ENCODE measurements around the gene CARS2.

The CARS2 gene, protein sequence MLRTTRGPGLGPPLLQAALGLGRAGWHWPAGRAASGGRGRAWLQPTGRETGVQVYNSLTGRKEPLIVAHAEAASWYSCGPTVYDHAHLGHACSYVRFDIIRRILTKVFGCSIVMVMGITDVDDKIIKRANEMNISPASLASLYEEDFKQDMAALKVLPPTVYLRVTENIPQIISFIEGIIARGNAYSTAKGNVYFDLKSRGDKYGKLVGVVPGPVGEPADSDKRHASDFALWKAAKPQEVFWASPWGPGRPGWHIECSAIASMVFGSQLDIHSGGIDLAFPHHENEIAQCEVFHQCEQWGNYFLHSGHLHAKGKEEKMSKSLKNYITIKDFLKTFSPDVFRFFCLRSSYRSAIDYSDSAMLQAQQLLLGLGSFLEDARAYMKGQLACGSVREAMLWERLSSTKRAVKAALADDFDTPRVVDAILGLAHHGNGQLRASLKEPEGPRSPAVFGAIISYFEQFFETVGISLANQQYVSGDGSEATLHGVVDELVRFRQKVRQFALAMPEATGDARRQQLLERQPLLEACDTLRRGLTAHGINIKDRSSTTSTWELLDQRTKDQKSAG

GRCh38 chr13:110705826-110706569 is at the start of gene CARS2:
Gene CARS2, minus strand, starts transcription at chr13:110706116. Its CDS starts 23 bp downstream, at chr13:110706093.
- no peak for TF ChIP-seq CTCF (IDR thresholded peaks at IDR 0.05; ENCODE audit: unreplicated experiment in 3 of 3)
- H3K36me3 Mint-ChIP-seq (ENCODE audit: low read depth) = peaks cover 19% of the 10 kb centered on the region
- no peaks in the 10 kb centered on the region for H3K9me3 Mint-ChIP-seq
- H3K4me3 Mint-ChIP-seq = peak within 1 kb of the TSS; percentile 89 to 95 (median 93)
- no peaks in the 10 kb centered on the region for H3K27me3 Mint-ChIP-seq (ENCODE audit: low read depth)
- peaks cover 27% of the 10 kb centered on the region for H3K4me1 Mint-ChIP-seq
- H3K27ac Mint-ChIP-seq = peak within 1 kb of the TSS; percentile 75 to 92 (median 79)

- no peak for TF ChIP-seq CTCF (IDR thresholded peaks at IDR 0.05; ENCODE audit: unreplicated experiment in 3 of 3)
- Mint-ChIP-seq H3K27me3 (ENCODE audit: low read depth) (no peaks in the 10 kb centered on the region), H3K4me3 (no peak overlapping the region)
Observed at GRCh38 chr13:110748271-110748670, 42.4 kb upstream of the CARS2 start.

DNA sequence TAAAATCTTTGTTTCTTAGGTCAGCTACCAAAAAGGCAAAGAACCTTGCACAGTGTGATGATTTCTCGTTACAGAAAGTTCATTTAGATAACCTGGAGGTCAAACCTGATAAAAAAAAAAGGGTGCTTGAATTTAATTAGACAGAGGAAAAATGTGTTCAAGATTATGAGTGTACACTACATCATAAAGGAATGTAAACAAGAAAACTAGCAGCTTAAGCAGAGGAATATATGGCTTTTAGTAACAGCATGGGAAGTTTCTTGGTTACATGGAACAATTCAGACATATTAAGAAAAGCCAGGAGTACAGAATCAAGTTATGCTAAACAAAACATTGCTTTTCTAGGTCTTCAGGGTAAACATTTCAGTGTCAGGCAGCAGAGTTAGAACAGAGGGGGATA is 40.5 kb upstream of the CARS2 start:
- Mint-ChIP-seq H3K27me3 (ENCODE audit: low read depth) (no peaks in the 10 kb centered on the region), H3K9me3 (peaks cover 23% of the 10 kb centered on the region), H3K36me3 (ENCODE audit: low read depth) (peaks cover 22% of the 10 kb centered on the region), H3K4me3 (peak overlapping the region in 1 of 3 experiments; percentile 6), H3K27ac (peak overlapping the region; percentile 56 to 85 (median 78)), H3K4me1 (peaks cover 14% of the 10 kb centered on the region)
- TF ChIP-seq CTCF (IDR thresholded peaks at IDR 0.05; ENCODE audit: unreplicated experiment in 3 of 3) = no peak

More at GRCh38 chr13:110748271-110748670, 42.4 kb upstream of the CARS2 start:
- Mint-ChIP-seq H3K4me1 (peaks cover 14% of the 10 kb centered on the region), H3K27ac (peak overlapping the region in 1 of 3 experiments; percentile 76), H3K9me3 (peaks cover 20% of the 10 kb centered on the region), H3K36me3 (ENCODE audit: low read depth) (peaks cover 35% of the 10 kb centered on the region)

GRCh38 chr13:110743687-110744086 is 37.8 kb upstream of the CARS2 start:
- no peak overlapping the region for H3K4me3 Mint-ChIP-seq

GRCh38 chr13:110737555-110737954 is 31.6 kb upstream of the CARS2 start:
- Mint-ChIP-seq H3K4me3 (no peak overlapping the region), H3K27me3 (ENCODE audit: low read depth) (no peaks in the 10 kb centered on the region), H3K27ac (no peak overlapping the region), H3K4me1 (no peaks in the 10 kb centered on the region), H3K36me3 (ENCODE audit: low read depth) (peaks cover 11% of the 10 kb centered on the region), H3K9me3 (peaks cover 23% of the 10 kb centered on the region)
- no peak for TF ChIP-seq CTCF (IDR thresholded peaks at IDR 0.05; ENCODE audit: unreplicated experiment in 3 of 3)

More at GRCh38 chr13:110743687-110744086, 37.8 kb upstream of the CARS2 start:
- no peak for TF ChIP-seq CTCF (IDR thresholded peaks at IDR 0.05; ENCODE audit: unreplicated experiment in 3 of 3)
- peaks cover 13% of the 10 kb centered on the region for H3K4me1 Mint-ChIP-seq
- peaks cover 9% of the 10 kb centered on the region for H3K36me3 Mint-ChIP-seq (ENCODE audit: low read depth)
- no peaks in the 10 kb centered on the region for H3K27me3 Mint-ChIP-seq (ENCODE audit: low read depth)
- no peak overlapping the region for H3K27ac Mint-ChIP-seq
- H3K9me3 Mint-ChIP-seq = peaks cover 25% of the 10 kb centered on the region

Measured in nephron (organoid).